GM12891 (cell line): ENCODE results near the gene DNAH5.

Source experiments
- PAX5 ChIP-seq: IDR thresholded peaks from 2 replicates; pipeline ENCODE4 v1.6.1; 2011; ENCODE audit warnings: low read length, moderate library complexity, mild to moderate bottlenecking; ENCODE audit not compliant: insufficient read depth, severe bottlenecking
- POLR2A ChIP-seq: IDR thresholded peaks from 2 replicates; pipeline ENCODE4 v1.6.1; 2011; ENCODE audit warnings: low read depth, low read length, control low read depth
- POLR2AphosphoS5 ChIP-seq: IDR thresholded peaks from 2 replicates; pipeline ENCODE4 v1.6.1; 2011; ENCODE audit warnings: low read depth, low read length, control low read depth
- POU2F2 ChIP-seq: IDR thresholded peaks from 2 replicates; pipeline ENCODE4 v1.6.1; 2011; ENCODE audit warnings: low read depth, mild to moderate bottlenecking, control low read depth, low read length, moderate library complexity
- SPI1 ChIP-seq: IDR thresholded peaks from 2 replicates; pipeline ENCODE4 v1.6.1; 2011; ENCODE audit warnings: low read depth, low read length, control low read depth

GRCh38 chr5:13913962-13914361, 30.5 kb downstream of the DNAH5 start:
- no peak for TF ChIP-seq POLR2A
- TF ChIP-seq PAX5: no peak
- no peak for TF ChIP-seq POLR2AphosphoS5
- no peak for TF ChIP-seq POU2F2
- TF ChIP-seq SPI1: no peak
